Left cardiac atrium (tissue), 4 donors: ENCODE data around the gene SCFD2. TPM values are rescaled to one million over a fixed set of nuclear protein-coding genes. Genes with fewer than 3 reads are reported as not detected.
"Not testable (repeated sequence)": the region's sequence is repeated elsewhere in the genome, so short reads cannot be mapped to it uniquely, and the experiment has no call there.

Source experiments
- ATAC-seq, 2 donors: fragments of 200-7000 bp; cut with Tn5 transposase; one replicate each; pipeline ENCODE4 v1.9.1; 2020; ENCODE audit warnings: mild to moderate bottlenecking in 2 of 2, moderate library complexity in 2 of 2
- DNase-seq: peaks from one replicate; pipeline ENCODE4 v3.0.0-alpha.2; 2020
- intact Hi-C, 2 donors: fragments of 100-400 bp; cut with DNase I; formaldehyde crosslinking; loops; one replicate each; pipeline versions ENCODE4 v1.14.1 to v1.15.1; 2022 to 2023
- total RNA-seq, 2 donors: library from RNA; stranded (reverse); fragmentation: NEBNext Ultra II Directional; extraction: Animal tissue kit (Norgen Biotek cat#: 25700); gene quantifications; one replicate each; pipeline ENCODE4 v1.2.1, GENCODE V29; 2021
- donor health status: DM: no; HTN: yes; CAD: no.
- donor health status: DM: no; HTN: yes; CAD: no; lungs with severe emphysema.
- donor health status: DM: yes; HTN: yes; CAD: no.
- donor health status: Dilated cardiomyopathy.

Gene SCFD2
- total RNA-seq, 2 donors from 2014 or later = 9.3 to 13.8 TPM

- intact Hi-C loops = no loop called here
- no peak for DNase-seq
These were observed 316.3 kb downstream of the SCFD2 start for GRCh38 chr4:53049528-53049927.

GRCh38 chr4:53044651-53044960 lies 321.3 kb downstream of the SCFD2 start:
- intact Hi-C loops = no loop called here
- no peak for ATAC-seq
- no peak for DNase-seq

More at GRCh38 chr4:53049528-53049927, 316.3 kb downstream of the SCFD2 start:
- no peak for ATAC-seq

- intact Hi-C loops = no loop called here
- no peak for ATAC-seq
- no peak for DNase-seq
These were observed 321.8 kb downstream of the SCFD2 start for GRCh38 chr4:53043891-53044650.

GRCh38 chr4:53043055-53043454 lies 322.8 kb downstream of the SCFD2 start:
- ATAC-seq (no peak), DNase-seq (no peak)
- intact Hi-C loops = no loop called here

GRCh38 chr4:53040851-53041250 lies 325.0 kb downstream of the SCFD2 start:
- intact Hi-C loops = no loop called here
- ATAC-seq = no peak
- DNase-seq = no peak

- intact Hi-C loops = no loop called here
- ATAC-seq (no peak), DNase-seq (no peak)
These were observed 325.4 kb downstream of the SCFD2 start for GRCh38 chr4:53040459-53040815.

- intact Hi-C loops = no loop called here
- DNase-seq = no peak
- no peak for ATAC-seq
These were observed 326.0 kb downstream of the SCFD2 start for GRCh38 chr4:53039741-53040458.

- intact Hi-C loops = no loop called here
- DNase-seq = no peak
These were observed 328.0 kb downstream of the SCFD2 start for GRCh38 chr4:53037892-53038291.

GRCh38 chr4:53032908-53033307 lies 333.0 kb downstream of the SCFD2 start:
- DNase-seq, intact Hi-C loops, ATAC-seq: not testable (repeated sequence)

More at GRCh38 chr4:53037892-53038291, 328.0 kb downstream of the SCFD2 start:
- no peak for ATAC-seq

GRCh38 chr4:53026233-53026632 lies 339.6 kb downstream of the SCFD2 start:
- intact Hi-C loops = no loop called here
- no peak for DNase-seq
- ATAC-seq = no peak

GRCh38 chr4:53023677-53024299 lies 342.1 kb downstream of the SCFD2 start:
- intact Hi-C loops = no loop called here
- DNase-seq = no peak
- ATAC-seq = no peak

GRCh38 chr4:53022513-53023100 lies 343.3 kb downstream of the SCFD2 start:
- DNase-seq (no peak), ATAC-seq (peak; percentile 61 to 67)
- intact Hi-C loops = no loop called here

GRCh38 chr4:53021754-53022512 lies 343.9 kb downstream of the SCFD2 start:
- DNase-seq = no peak
- peak in 1 of 2 donors; percentile 34 for ATAC-seq
- intact Hi-C loops = no loop called here

- intact Hi-C loops = loop anchor here (2.0 to 10.0 kb wide), 4 partner anchors 105 to 1205 kb away; partner anchors contain the start of genes FIP1L1 (in 1 of the 2) and PDGFRA (in 1 of the 2)
- DNase-seq (no peak), ATAC-seq (peak in 1 of 2 donors; percentile 80)
These were observed 346.1 kb downstream of the SCFD2 start for GRCh38 chr4:53019485-53020382.

- ATAC-seq = no peak
- no peak for DNase-seq
- intact Hi-C loops = loop anchor here (2.0 to 10.0 kb wide), 4 partner anchors 106 to 1206 kb away; partner anchors contain the start of genes FIP1L1 (in 1 of the 2) and PDGFRA (in 1 of the 2)
These were observed 347.4 kb downstream of the SCFD2 start for GRCh38 chr4:53018471-53018870.

GRCh38 chr4:53016099-53016820 lies 349.6 kb downstream of the SCFD2 start:
- DNase-seq (no peak), ATAC-seq (no peak)
- intact Hi-C loops = loop anchor here (10.0 kb wide), 3 partner anchors 109 to 1209 kb away; partner anchors contain the start of gene PDGFRA (in 1 of the 2)

GRCh38 chr4:53015681-53016080 lies 350.2 kb downstream of the SCFD2 start:
- ATAC-seq (peak in 1 of 2 donors; percentile 35), DNase-seq (no peak)
- intact Hi-C loops = loop anchor here (10.0 kb wide), 3 partner anchors 109 to 1209 kb away; partner anchors contain the start of gene PDGFRA (in 1 of the 2)
